Measurements from ENCODE around the gene CCDC122.

CCDC122 gene

GRCh38 chr13:43799191-43799590, 80.3 kb downstream of the CCDC122 start:
- DNase-seq: no peak

GRCh38 chr13:43797869-43798268, 81.7 kb downstream of the CCDC122 start:
- DNase-seq: no peak

- no peak for DNase-seq
Observed at GRCh38 chr13:43797159-43797558, 82.4 kb downstream of the CCDC122 start.

- no peak for DNase-seq
Observed at GRCh38 chr13:43794416-43794815, 85.1 kb downstream of the CCDC122 start.

GRCh38 chr13:43792076-43792881, 87.3 kb downstream of the CCDC122 start:
- DNase-seq: no peak

GRCh38 chr13:43787997-43788396, 91.5 kb downstream of the CCDC122 start:
- DNase-seq: no peak

- DNase-seq: no peak
Observed at GRCh38 chr13:43787518-43787891, 92.0 kb downstream of the CCDC122 start.

GRCh38 chr13:43786766-43787517, 92.6 kb downstream of the CCDC122 start, which contains the start of gene ENOX1:
Gene ENOX1 (minus strand): TSS chr13:43786972.
- DNase-seq: no peak

GRCh38 chr13:43786472-43786765, 93.1 kb downstream of the CCDC122 start:
- no peak for DNase-seq

All from CD4-positive, alpha-beta T cell treated with Interleukin-15 for 1 hour (primary cell).